ENCODE measurements around the gene RSU1. TPM values are rescaled to one million over a fixed set of nuclear protein-coding genes. Genes with fewer than 3 reads are reported as not detected.

The RSU1 gene
- total and polyA plus RNA-seq, 12 donors, result 25.5 to 74.2 (median 48.3) TPM

- Histone ChIP-seq H3K4me1 (no peaks in the 10 kb centered on the region), H3K27ac (no peak overlapping the region), H3K27me3 (no peaks in the 10 kb centered on the region), H3K4me3 (no peak overlapping the region), H3K9me3 (no peaks in the 10 kb centered on the region), H3K36me3 (peaks cover 0 to 35% (median 0%) of the 10 kb centered on the region in 9 donors)
- intact Hi-C loops (cut with DNase I), result no loop called here
- WGBS, 2 donors, result 93 to 97% methylated on average over 5 of the region's 5 CpGs
- DNase-seq (no peak), ATAC-seq (no peak)
- no peak for TF ChIP-seq CTCF (IDR thresholded peaks at IDR 0.05)
Measured at GRCh38 chr10:16690417-16690816, 126.8 kb downstream of the RSU1 start.

- Histone ChIP-seq H3K9me3 (no peaks in the 10 kb centered on the region), H3K36me3 (peaks cover 0 to 35% (median 0%) of the 10 kb centered on the region in 9 donors), H3K4me1 (no peaks in the 10 kb centered on the region), H3K27ac (no peak overlapping the region), H3K4me3 (no peak overlapping the region), H3K27me3 (no peaks in the 10 kb centered on the region)
- 77 to 86% methylated on average over 5 of the region's 5 CpGs for WGBS, 2 donors
- ATAC-seq, result no peak
- no peak for DNase-seq
- intact Hi-C loops (cut with DNase I), result no loop called here
- no peak for TF ChIP-seq CTCF (IDR thresholded peaks at IDR 0.05)
Measured at GRCh38 chr10:16689696-16690095, 127.5 kb downstream of the RSU1 start.

GRCh38 chr10:16689227-16689626 is 128.0 kb downstream of the RSU1 start:
- Histone ChIP-seq H3K27me3 (no peaks in the 10 kb centered on the region), H3K27ac (no peak overlapping the region), H3K36me3 (peaks cover 0 to 30% (median 0%) of the 10 kb centered on the region in 9 donors), H3K4me3 (no peak overlapping the region), H3K4me1 (no peaks in the 10 kb centered on the region), H3K9me3 (no peaks in the 10 kb centered on the region)
- DNase-seq (no peak), ATAC-seq (no peak)
- no peak for TF ChIP-seq CTCF (IDR thresholded peaks at IDR 0.05)
- 80 to 97% methylated on average over 1 of the region's 1 CpG for WGBS, 2 donors
- intact Hi-C loops (cut with DNase I), result no loop called here

GRCh38 chr10:16686054-16686902 is 130.9 kb downstream of the RSU1 start:
- Histone ChIP-seq H3K9me3 (no peaks in the 10 kb centered on the region), H3K27ac (no peak overlapping the region), H3K4me3 (no peak overlapping the region), H3K4me1 (no peaks in the 10 kb centered on the region), H3K27me3 (no peaks in the 10 kb centered on the region), H3K36me3 (peaks cover 0 to 15% (median 0%) of the 10 kb centered on the region in 9 donors)
- intact Hi-C loops (cut with DNase I), result no loop called here
- ATAC-seq (no peak), DNase-seq (no peak)
- TF ChIP-seq CTCF (IDR thresholded peaks at IDR 0.05), result no peak
- 49 to 82% methylated on average over 2 of the region's 2 CpGs for WGBS, 2 donors
